ENCODE data around the gene APOBEC3H. TPM values are rescaled to one million over a fixed set of nuclear protein-coding genes. Genes with fewer than 3 reads are reported as not detected.

The APOBEC3H gene
- total RNA-seq, 2 experiments from 2014 or later = 75.5 to 84.9 TPM

- no peaks in the 10 kb centered on the region for H3K36me3 Mint-ChIP-seq
- H3K27me3 Mint-ChIP-seq = no peaks in the 10 kb centered on the region
- peaks cover 6% of the 10 kb centered on the region for H3K4me1 Mint-ChIP-seq
- ATAC-seq (ENCODE audit: low read depth) = peak; percentile 63
- POLR2A ChIA-PET = interaction anchor here (0.7 kb wide), 2 partner anchors 39 to 100 kb away, joined by 4 to 5 read pairs; no protein-coding TSS in a partner anchor
- no peak for DNase-seq
- H3K9me3 Mint-ChIP-seq = no peaks in the 10 kb centered on the region
- H3K4me3 Mint-ChIP-seq = no peak overlapping the region
- H3K27ac Mint-ChIP-seq = no peak overlapping the region
These were observed 41.4 kb downstream of the APOBEC3H start for GRCh38 chr22:39138357-39138997.

GRCh38 chr22:39139933-39140332 lies 42.9 kb downstream of the APOBEC3H start:
- POLR2A ChIA-PET = no interaction called here
- Mint-ChIP-seq H3K9me3 (no peaks in the 10 kb centered on the region), H3K36me3 (no peaks in the 10 kb centered on the region), H3K4me1 (peaks cover 13% of the 10 kb centered on the region), H3K27ac (no peak overlapping the region), H3K4me3 (no peak overlapping the region), H3K27me3 (no peaks in the 10 kb centered on the region)
- DNase-seq (no peak), ATAC-seq (ENCODE audit: low read depth) (no peak)

GRCh38 chr22:39142088-39142680 lies 45.1 kb downstream of the APOBEC3H start:
- no peak overlapping the region for H3K27ac Mint-ChIP-seq

GRCh38 chr22:39144101-39144767 lies 47.2 kb downstream of the APOBEC3H start:
- POLR2A ChIA-PET = interaction anchor here (2.4 kb wide), 1 partner anchor 175 kb away, joined by 13 read pairs; the partner anchor contains the start of gene RPL3

More at GRCh38 chr22:39142088-39142680, 45.1 kb downstream of the APOBEC3H start:
- Mint-ChIP-seq H3K4me3 (no peak overlapping the region), H3K4me1 (peaks cover 18% of the 10 kb centered on the region), H3K9me3 (no peaks in the 10 kb centered on the region), H3K27me3 (no peaks in the 10 kb centered on the region), H3K36me3 (no peaks in the 10 kb centered on the region)
- POLR2A ChIA-PET = interaction anchor here (0.8 to 2.4 kb wide), 2 partner anchors 104 to 177 kb away, joined by 3 to 13 read pairs; partner anchors contain the start of gene RPL3
- no peak for ATAC-seq (ENCODE audit: low read depth)
- no peak for DNase-seq

GRCh38 chr22:39146256-39147101 lies 49.4 kb downstream of the APOBEC3H start:
- DNase-seq (no peak), ATAC-seq (ENCODE audit: low read depth) (no peak)
- Mint-ChIP-seq H3K4me1 (peaks cover 16% of the 10 kb centered on the region), H3K27me3 (no peaks in the 10 kb centered on the region), H3K36me3 (no peaks in the 10 kb centered on the region), H3K27ac (peak overlapping the region; percentile 83), H3K9me3 (no peaks in the 10 kb centered on the region), H3K4me3 (peak overlapping the region; percentile 79)
- POLR2A ChIA-PET = interaction anchor here (0.6 kb wide), 1 partner anchor 1109 kb away, joined by 3 read pairs; no protein-coding TSS in a partner anchor

More at GRCh38 chr22:39144101-39144767, 47.2 kb downstream of the APOBEC3H start:
- ATAC-seq (ENCODE audit: low read depth) (peak; percentile 70), DNase-seq (peak; percentile 69)
- no peaks in the 10 kb centered on the region for H3K27me3 Mint-ChIP-seq
- H3K27ac Mint-ChIP-seq = peak overlapping the region; percentile 97
- no peaks in the 10 kb centered on the region for H3K9me3 Mint-ChIP-seq
- H3K4me3 Mint-ChIP-seq = peak overlapping the region; percentile 99
- no peaks in the 10 kb centered on the region for H3K36me3 Mint-ChIP-seq
- H3K4me1 Mint-ChIP-seq = peaks cover 14% of the 10 kb centered on the region

- H3K4me3 Mint-ChIP-seq = no peak overlapping the region
- H3K27me3 Mint-ChIP-seq = no peaks in the 10 kb centered on the region
- H3K27ac Mint-ChIP-seq = no peak overlapping the region
- no peak for ATAC-seq (ENCODE audit: low read depth)
- H3K4me1 Mint-ChIP-seq = peaks cover 17% of the 10 kb centered on the region
- POLR2A ChIA-PET = interaction anchor here (0.6 to 3.2 kb wide), 2 partner anchors 172 to 1110 kb away, joined by 3 to 19 read pairs; partner anchors contain the start of gene RPL3
- no peak for DNase-seq
- no peaks in the 10 kb centered on the region for H3K9me3 Mint-ChIP-seq
- H3K36me3 Mint-ChIP-seq = no peaks in the 10 kb centered on the region
These were observed 50.4 kb downstream of the APOBEC3H start for GRCh38 chr22:39147335-39148025.

GRCh38 chr22:39148026-39148726 lies 51.1 kb downstream of the APOBEC3H start:
- no peak overlapping the region for H3K27ac Mint-ChIP-seq
- no peaks in the 10 kb centered on the region for H3K9me3 Mint-ChIP-seq
- peaks cover 17% of the 10 kb centered on the region for H3K4me1 Mint-ChIP-seq
- no peak for ATAC-seq (ENCODE audit: low read depth)
- POLR2A ChIA-PET = interaction anchor here (1.0 to 3.2 kb wide), 2 partner anchors 14 to 171 kb away, joined by 3 to 19 read pairs; partner anchors contain the start of gene RPL3
- DNase-seq = no peak
- H3K4me3 Mint-ChIP-seq = no peak overlapping the region
- no peaks in the 10 kb centered on the region for H3K36me3 Mint-ChIP-seq
- no peaks in the 10 kb centered on the region for H3K27me3 Mint-ChIP-seq

- Mint-ChIP-seq H3K27me3 (peaks cover 7% of the 10 kb centered on the region), H3K9me3 (no peaks in the 10 kb centered on the region), H3K36me3 (no peaks in the 10 kb centered on the region), H3K27ac (peak overlapping the region; percentile 20), H3K4me3 (no peak overlapping the region), H3K4me1 (peaks cover 21% of the 10 kb centered on the region)
- POLR2A ChIA-PET = interaction anchor here (1.0 to 3.2 kb wide), 3 partner anchors 13 to 170 kb away, joined by 3 to 19 read pairs (median 3); partner anchors contain the start of gene RPL3
- DNase-seq (no peak), ATAC-seq (ENCODE audit: low read depth) (no peak)
These were observed 51.9 kb downstream of the APOBEC3H start for GRCh38 chr22:39148727-39149535.

GRCh38 chr22:39149915-39150847 lies 53.1 kb downstream of the APOBEC3H start:
- no peak for DNase-seq
- Mint-ChIP-seq H3K9me3 (no peaks in the 10 kb centered on the region), H3K27me3 (peaks cover 20% of the 10 kb centered on the region), H3K36me3 (no peaks in the 10 kb centered on the region), H3K27ac (peak overlapping the region; percentile 33), H3K4me1 (peaks cover 14% of the 10 kb centered on the region), H3K4me3 (peak overlapping the region; percentile 40)
- no peak for ATAC-seq (ENCODE audit: low read depth)
- POLR2A ChIA-PET = interaction anchor here (1.1 to 3.2 kb wide), 2 partner anchors 14 to 169 kb away, joined by 3 to 19 read pairs; partner anchors contain the start of gene RPL3

GRCh38 chr22:39150848-39151215 lies 53.8 kb downstream of the APOBEC3H start:
- Mint-ChIP-seq H3K9me3 (no peaks in the 10 kb centered on the region), H3K4me1 (peaks cover 14% of the 10 kb centered on the region), H3K27me3 (peaks cover 20% of the 10 kb centered on the region), H3K36me3 (no peaks in the 10 kb centered on the region), H3K4me3 (peak overlapping the region; percentile 66), H3K27ac (peak overlapping the region; percentile 33)
- POLR2A ChIA-PET = interaction anchor here (2.1 to 3.2 kb wide), 2 partner anchors 168 to 169 kb away, joined by 19 to 23 read pairs; partner anchors contain the start of gene RPL3
- ATAC-seq (ENCODE audit: low read depth) = no peak
- DNase-seq = peak; percentile 30

All from activated naive CD8-positive, alpha-beta T cell treated with anti-CD3 and anti-CD28 coated beads, Interleukin-2, amount 10 ng/mL, durations not matched to agents 7 days and 5 days (primary cell).